Activated CD8-positive, alpha-beta memory T cell treated with anti-CD3 and anti-CD28 coated beads for 4 hours (primary cell): ENCODE results near the gene USH1C.

Experiments
- DNase-seq, 2 donors: peaks; one replicate each; pipeline ENCODE4 v3.0.0-alpha.2; 2020; ENCODE audit warnings: low read depth in 2 of 2

Gene USH1C

GRCh38 chr11:17547051-17547577, 2.9 kb upstream of the USH1C start, which contains the start of gene OTOG:
OTOG (plus strand) TSS chr11:17547259; CDS start chr11:17547373, 114 bp downstream.
- no peak for DNase-seq

GRCh38 chr11:17546240-17546639, 2.0 kb upstream of the USH1C start:
- no peak for DNase-seq

- no peak for DNase-seq
Measured at GRCh38 chr11:17543574-17544180, 539 bp downstream of the USH1C start.

- no peak for DNase-seq
Measured at GRCh38 chr11:17543041-17543440, 1.2 kb downstream of the USH1C start.

- DNase-seq, result no peak
Measured at GRCh38 chr11:17542249-17542648, 2.0 kb downstream of the USH1C start.

- DNase-seq, result no peak
Measured at GRCh38 chr11:17541330-17541885, 2.8 kb downstream of the USH1C start.

GRCh38 chr11:17540807-17541206, 3.4 kb downstream of the USH1C start:
- no peak for DNase-seq

DNA sequence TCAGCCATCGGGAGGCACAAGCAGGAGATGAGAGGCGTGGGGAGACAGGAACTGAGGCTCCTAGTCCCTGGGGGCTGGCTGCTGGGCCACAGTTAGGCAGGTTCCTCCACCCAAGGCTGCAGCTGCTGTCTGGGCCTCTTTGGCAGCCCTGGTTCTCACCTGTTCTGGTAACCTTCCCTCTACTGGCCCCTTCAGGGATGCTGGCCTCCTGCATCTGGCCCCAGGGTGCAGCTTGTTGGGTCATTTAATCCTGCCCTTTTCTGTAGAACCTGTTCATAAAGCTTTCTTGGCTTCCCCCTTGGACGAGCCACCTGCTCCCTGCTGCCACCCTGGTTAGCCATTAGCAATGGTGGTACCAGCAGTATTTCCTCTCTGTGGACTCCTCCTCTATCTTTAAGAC, 5.5 kb downstream of the USH1C start:
- DNase-seq, result no peak

GRCh38 chr11:17538054-17538453, 6.2 kb downstream of the USH1C start:
- DNase-seq, result no peak

DNA sequence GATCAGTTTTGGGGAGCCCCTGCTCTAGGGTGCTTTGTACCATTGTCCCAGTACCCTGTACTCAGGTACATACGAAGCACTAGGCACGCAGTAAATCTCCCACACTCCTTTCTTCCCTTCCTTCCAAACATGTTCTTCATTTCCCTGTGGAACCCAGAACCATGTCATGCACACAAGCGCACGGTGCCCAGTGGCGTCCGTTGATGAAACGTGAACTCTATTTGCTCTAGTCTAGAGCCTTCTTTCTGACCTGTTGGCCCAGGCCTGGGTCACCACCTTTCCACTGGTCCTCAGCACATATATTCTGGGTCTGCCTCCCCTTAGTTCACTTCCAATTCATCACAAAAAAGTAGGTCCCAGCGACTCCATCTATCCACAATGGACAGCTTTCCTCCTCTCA, 7.0 kb downstream of the USH1C start:
- no peak for DNase-seq

DNA sequence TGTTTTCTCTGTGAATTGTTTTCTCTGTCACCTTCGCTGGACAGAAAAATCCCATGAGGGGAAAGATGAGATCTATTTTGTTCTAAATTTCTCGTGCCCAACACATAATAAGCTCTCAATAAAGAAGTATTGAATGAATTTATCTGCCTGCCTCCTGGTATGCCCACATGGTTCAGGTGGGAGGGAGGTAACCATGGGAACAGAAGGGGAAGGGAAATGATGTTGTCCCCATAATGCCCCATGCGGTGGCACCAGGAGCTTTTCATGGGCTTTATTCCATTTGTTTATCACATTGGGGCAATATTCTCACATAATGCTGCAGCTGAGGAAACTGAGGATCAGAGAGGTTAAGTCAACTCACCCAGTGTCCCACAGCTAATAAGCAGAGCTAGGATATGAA, 8.7 kb downstream of the USH1C start:
- no peak for DNase-seq

GRCh38 chr11:17533778-17534415, 10.3 kb downstream of the USH1C start:
- DNase-seq, result no peak

- no peak for DNase-seq
Measured at GRCh38 chr11:17533341-17533740, 10.9 kb downstream of the USH1C start.

DNA sequence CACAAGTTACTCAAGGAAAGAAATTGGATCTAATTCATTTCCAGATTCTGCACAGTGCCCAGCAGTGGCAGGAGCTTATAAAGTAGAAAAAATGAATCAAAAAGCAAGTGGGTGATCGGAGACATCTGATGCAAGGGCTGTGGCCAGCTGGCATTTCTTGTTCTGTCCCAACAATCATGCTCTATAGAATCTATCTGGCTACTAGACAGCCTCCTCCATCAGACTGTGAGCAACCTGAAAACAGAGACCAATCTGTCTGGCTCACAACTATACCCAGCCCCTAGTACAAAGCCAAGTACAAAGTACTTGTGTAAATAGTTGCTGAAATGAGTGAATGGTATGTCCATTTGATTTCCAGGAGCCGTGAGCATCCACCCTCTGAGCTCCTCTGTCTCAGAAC, 11.4 kb downstream of the USH1C start:
- no peak for DNase-seq

DNA sequence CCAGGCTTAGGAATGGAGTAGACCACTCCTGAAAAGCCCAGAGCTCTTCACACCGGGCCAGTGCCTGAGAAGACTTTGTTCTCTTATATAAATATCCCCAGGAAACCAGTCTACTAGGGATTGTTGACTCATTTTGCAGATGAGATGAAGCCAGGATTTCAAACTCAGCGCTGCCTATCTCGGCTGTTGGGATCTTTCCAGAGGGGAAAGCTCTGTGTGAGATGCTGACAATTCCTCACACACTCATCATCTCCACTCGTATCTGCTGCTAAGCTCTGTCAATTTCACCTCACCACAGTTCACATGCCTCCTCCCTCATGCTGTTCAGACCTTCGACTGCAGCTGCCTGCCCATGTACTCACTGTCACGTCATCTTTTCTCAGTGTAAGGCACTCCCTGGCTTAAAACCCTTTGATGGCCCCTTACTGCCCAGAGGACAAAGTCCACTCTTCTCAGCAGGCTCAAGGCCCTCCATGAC, 12.5 kb downstream of the USH1C start:
- no peak for DNase-seq

DNA sequence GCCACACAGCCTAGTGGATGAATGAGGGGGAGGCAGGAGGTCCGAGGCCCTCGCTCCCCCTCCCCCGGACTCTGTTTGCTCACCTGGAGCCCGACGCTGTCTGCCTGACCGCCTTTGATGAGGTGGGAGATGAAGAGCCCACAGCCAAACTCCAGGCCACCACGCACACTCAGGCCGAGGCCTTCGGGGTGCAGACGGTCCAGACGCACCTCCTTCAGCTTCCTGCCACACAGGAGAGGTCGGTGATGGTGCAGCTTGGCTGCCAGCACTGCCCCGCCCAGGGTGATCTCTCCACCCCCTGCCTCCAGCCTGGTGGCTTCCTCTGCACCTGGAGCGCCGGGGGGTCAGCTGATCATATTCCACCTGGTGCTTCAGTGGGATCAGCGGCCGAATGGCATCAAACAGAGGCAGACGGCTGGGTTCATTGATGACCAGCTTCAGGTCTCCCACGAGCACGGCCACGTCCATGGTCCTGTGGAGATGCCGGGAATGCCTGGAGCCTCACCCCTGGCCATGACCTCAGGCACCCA, 13.1 kb downstream of the USH1C start:
- no peak for DNase-seq

DNA sequence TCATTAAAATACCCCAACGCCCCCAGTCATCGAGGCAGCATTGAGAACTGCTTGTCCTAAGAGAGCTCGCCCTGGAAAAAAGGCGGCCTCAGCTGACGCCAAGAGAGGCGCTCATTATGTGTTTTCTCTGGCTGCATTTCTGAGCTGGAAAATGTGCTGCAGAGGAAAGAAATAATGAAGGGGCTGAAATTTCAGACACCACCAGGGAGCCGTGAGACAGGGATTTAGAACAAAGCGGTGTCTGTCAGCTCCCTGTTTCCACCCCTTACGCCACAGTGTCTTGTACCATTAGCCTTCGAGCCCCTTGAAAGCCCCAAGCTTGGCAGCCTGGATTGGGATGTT, 14.4 kb downstream of the USH1C start:
- DNase-seq, result no peak

DNA sequence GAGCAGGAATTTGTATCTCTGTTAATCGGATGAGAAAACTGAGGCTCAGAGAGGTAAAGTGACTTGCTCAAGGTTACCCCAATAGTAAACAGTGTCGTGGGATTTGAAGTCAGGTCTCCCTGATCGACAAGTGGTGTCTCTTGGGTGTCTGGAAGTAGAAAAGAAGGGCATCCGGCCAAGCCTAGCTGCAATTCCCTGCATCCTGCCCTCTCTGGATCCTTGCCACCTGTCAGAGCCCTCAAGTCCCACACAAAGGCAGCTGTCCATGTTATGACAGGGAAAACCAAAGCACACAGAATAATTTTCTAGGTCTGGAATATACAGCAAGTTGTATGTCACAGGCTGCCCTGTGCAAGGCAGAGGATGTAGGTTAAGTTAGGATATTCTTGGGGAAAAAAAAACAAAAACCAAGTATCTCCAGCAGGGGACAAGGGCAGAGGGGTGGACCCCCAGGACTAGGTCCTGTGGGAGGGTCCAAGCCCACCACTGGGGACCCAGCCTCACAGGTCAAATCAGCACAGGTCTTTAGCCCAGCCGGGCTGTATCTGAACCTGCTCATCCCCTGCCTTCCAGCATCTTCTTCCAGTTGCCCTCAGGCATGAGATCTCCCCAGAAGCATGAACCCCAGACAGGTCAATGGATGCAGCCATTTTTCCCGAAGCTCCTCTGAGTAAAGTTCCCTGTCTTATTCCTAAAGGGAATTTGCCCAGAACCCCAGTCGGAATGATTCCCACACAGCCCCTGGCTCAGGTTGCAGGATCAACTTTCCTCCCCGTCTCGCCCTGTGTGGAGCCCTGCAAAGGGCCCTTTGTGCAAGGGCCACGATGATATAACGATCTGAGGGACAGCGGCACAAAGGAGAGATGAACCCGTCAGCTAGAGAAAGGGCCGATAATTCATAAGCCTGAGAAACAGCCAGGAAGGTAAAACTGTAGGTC, 15.0 kb downstream of the USH1C start:
- DNase-seq, result no peak

- DNase-seq, result no peak
Measured at GRCh38 chr11:17528181-17528691, 16.0 kb downstream of the USH1C start.

DNA sequence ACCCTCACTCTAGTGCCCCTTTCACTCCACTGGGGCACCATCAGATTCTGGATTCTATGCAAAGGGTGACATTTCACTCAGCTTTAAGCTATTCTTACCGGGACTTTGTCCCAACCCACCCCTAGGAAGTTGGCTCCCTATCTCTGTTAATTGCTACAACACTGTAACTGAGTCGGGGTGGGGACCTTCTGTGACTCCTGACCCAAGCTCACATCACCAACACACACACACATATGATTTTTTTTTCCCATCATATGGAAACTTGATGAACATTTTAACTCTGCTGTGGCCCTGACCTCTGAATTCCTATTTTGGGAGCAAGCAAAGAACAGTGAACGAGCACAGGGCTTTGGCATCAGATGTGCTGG, 16.6 kb downstream of the USH1C start:
- DNase-seq, result no peak

DNA sequence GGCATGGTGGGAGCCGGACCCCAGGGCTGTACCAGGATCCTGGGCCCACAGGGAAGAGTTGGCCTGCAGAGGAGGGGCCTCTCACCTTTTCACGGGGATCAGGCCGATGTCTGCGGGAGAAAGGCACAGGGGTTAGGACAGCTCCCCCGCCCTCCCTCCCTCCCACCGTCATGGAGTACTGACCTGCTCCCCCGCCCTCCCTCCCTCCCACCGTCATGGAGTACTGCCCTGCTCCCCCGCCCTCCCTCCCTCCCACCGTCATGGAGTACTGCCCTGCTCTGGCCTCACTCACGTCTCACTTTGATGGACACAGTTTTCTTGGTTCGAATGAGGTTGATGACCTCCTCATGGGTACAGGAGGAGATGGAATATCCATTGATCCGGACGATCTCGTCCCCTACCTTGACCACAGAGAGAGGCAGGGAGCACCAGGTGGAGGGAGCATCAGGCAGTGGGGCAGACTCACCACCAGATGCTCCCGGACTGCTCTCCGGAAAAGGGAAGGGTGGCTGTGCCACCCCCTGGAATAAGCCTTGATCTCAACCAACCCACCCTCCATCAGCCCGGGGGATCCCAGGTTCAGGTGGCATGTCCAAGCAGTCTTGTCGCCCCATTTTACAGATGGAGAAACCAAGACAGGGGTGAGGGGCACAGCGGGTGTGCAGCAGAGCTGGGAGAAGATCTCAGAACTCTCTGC, 17.1 kb downstream of the USH1C start:
- no peak for DNase-seq
